ENCODE results near the gene CEP192. TPM values are rescaled to one million over a fixed set of nuclear protein-coding genes. Genes with fewer than 3 reads are reported as not detected.

Gene CEP192
- total and polyA plus RNA-seq, 2 of the 13 experiments (the other 11 are each of a cell fraction or from before 2014, with no cell fraction given) = 15.3 to 24.7 TPM

GRCh38 chr18:13138420-13139139 is 147.4 kb downstream of the CEP192 start (continued):
- TF ChIP-seq HNF1B (CRISPR knock-in tag; IDR thresholded peaks at IDR 0.05) = peak; percentile 60; the same call in 1 of the 2 replicates
- peak; percentile 33 for TF ChIP-seq TEAD3 (CRISPR knock-in tag; optimal IDR thresholded peaks at IDR 0.05; ENCODE audit: borderline replicate concordance)
- TF ChIP-seq ZNF292 (CRISPR knock-in tag; IDR thresholded peaks at IDR 0.05; ENCODE audit: borderline replicate concordance, low read depth) = peak; percentile 62; the same call in 1 of the 2 replicates
- TF ChIP-seq ELF3 (CRISPR knock-in tag; IDR thresholded peaks at IDR 0.05) = peak; percentile 35
- peak; percentile 10; the same call in 1 of the 2 replicates for TF ChIP-seq IRF9 (CRISPR knock-in tag; IDR thresholded peaks at IDR 0.05; ENCODE audit: borderline replicate concordance)
- no peak for TF ChIP-seq ZNF3 (CRISPR knock-in tag; IDR thresholded peaks at IDR 0.05)
- peak; percentile 46 for TF ChIP-seq ELF1 (CRISPR knock-in tag; IDR thresholded peaks at IDR 0.05)
- peak; percentile 75 for TF ChIP-seq HDAC1 (CRISPR knock-in tag; IDR thresholded peaks at IDR 0.05)
- TF ChIP-seq CHD4 (IDR thresholded peaks at IDR 0.05; ENCODE audit: borderline replicate concordance, low read length) = no peak
- TF ChIP-seq ASH2L (IDR thresholded peaks at IDR 0.05; ENCODE audit: insufficient read length, low read depth, low read length) = peak; percentile 8
- TF ChIP-seq KDM2A (CRISPR knock-in tag; IDR thresholded peaks at IDR 0.05; ENCODE audit: borderline replicate concordance, low read depth) = peak; percentile 58
- 0 out of 2 replicates have a peak, but pooled peaks have one; percentile 38 for TF ChIP-seq ZNF280D (CRISPR knock-in tag; IDR thresholded peaks at IDR 0.05)
- peak; percentile 45; the same call in 1 of the 2 replicates for TF ChIP-seq ZNF337 (CRISPR knock-in tag; IDR thresholded peaks at IDR 0.05; ENCODE audit: borderline replicate concordance, low read depth)
- TF ChIP-seq NR2F2 (IDR thresholded peaks at IDR 0.05; ENCODE audit: borderline replicate concordance, low read depth) = no peak
- 0 out of 2 replicates have a peak, but pooled peaks have one; percentile 1 for TF ChIP-seq STAG1 (CRISPR knock-in tag; IDR thresholded peaks at IDR 0.05)
- TF ChIP-seq PHF8 (CRISPR knock-in tag; IDR thresholded peaks at IDR 0.05) = peak; percentile 62
- TF ChIP-seq RBFOX2 (IDR thresholded peaks at IDR 0.05; ENCODE audit: low read depth, low read length) = peak; percentile 75
- no peak for TF ChIP-seq ZBTB3 (CRISPR knock-in tag; IDR thresholded peaks at IDR 0.05; ENCODE audit: borderline replicate concordance, low read depth)
- TF ChIP-seq POLR2AphosphoS5 (IDR thresholded peaks at IDR 0.05; ENCODE audit: low read depth, low read length) = peak; percentile 58; the same call in 1 of the 2 replicates
- TF ChIP-seq MTA1 (CRISPR knock-in tag; IDR thresholded peaks at IDR 0.05; ENCODE audit: borderline replicate concordance) = peak; percentile 34; the same call in 1 of the 2 replicates
- no peak for TF ChIP-seq NFIC (IDR thresholded peaks at IDR 0.05; ENCODE audit: low read length)
- TF ChIP-seq NFKB2 (CRISPR knock-in tag; IDR thresholded peaks at IDR 0.05; ENCODE audit: borderline replicate concordance) = peak; percentile 25; the same call in 1 of the 2 replicates

All from HepG2 (cell line).